NT2/D1 (cell line): ENCODE results near the gene IL31RA.

Experiments used
- SUZ12 ChIP-seq: IDR thresholded peaks from 2 replicates; pipeline ENCODE4 v1.6.1; 2011; ENCODE audit not compliant: insufficient read length, insufficient read depth; ENCODE audit errors: extremely low read depth
- YY1 ChIP-seq: IDR thresholded peaks from 2 replicates; pipeline ENCODE4 v1.6.1; 2011; ENCODE audit not compliant: insufficient read length, insufficient read depth

GRCh38 chr5:55860709-55861108 is 9.6 kb downstream of the IL31RA start:
- TF ChIP-seq YY1 (no peak), SUZ12 (no peak)
